ENCODE measurements around the gene SGMS2.

GRCh38 chr4:107856901-107857300, 32.2 kb downstream of the SGMS2 start:
- TF ChIP-seq, protein P1, sequence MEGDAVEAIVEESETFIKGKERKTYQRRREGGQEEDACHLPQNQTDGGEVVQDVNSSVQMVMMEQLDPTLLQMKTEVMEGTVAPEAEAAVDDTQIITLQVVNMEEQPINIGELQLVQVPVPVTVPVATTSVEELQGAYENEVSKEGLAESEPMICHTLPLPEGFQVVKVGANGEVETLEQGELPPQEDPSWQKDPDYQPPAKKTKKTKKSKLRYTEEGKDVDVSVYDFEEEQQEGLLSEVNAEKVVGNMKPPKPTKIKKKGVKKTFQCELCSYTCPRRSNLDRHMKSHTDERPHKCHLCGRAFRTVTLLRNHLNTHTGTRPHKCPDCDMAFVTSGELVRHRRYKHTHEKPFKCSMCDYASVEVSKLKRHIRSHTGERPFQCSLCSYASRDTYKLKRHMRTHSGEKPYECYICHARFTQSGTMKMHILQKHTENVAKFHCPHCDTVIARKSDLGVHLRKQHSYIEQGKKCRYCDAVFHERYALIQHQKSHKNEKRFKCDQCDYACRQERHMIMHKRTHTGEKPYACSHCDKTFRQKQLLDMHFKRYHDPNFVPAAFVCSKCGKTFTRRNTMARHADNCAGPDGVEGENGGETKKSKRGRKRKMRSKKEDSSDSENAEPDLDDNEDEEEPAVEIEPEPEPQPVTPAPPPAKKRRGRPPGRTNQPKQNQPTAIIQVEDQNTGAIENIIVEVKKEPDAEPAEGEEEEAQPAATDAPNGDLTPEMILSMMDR (IDR thresholded peaks at IDR 0.05) = no peak
- no peak for TF ChIP-seq ZFX (IDR thresholded peaks at IDR 0.05; ENCODE audit: borderline replicate concordance)
